UCSD-AML1 (cell line): ENCODE data around the gene AHI1.

Experiments
- DNase-seq: peaks from one replicate; lab custom pipeline; 2025; ENCODE audit not compliant: unreplicated experiment; lab: John Stamatoyannopoulos, UW

The AHI1 gene

GRCh38 chr6:135236732-135237131, 260.8 kb downstream of the AHI1 start:
- no peak for DNase-seq

DNA sequence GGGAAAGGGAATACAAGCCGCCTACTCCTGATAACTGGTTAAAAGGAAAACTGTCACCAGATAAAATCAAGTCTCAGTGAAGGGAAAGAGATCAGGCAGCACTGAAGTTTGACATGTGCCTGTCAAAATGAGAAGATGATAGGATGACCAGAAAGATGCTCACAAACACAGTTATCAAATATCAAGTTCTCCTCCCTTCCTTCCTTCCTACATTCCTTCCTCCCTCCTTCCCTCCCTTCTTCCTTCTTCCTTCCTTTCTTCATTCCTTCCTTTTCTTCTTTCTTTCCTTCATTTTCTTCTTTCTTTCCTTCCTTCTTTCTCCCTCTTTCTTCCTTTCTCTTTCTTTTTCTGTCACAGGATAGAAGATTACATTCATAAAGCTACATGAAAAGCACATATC, 261.2 kb downstream of the AHI1 start:
- DNase-seq = no peak

- no peak for DNase-seq
These were observed 261.8 kb downstream of the AHI1 start for GRCh38 chr6:135235716-135236115.

GRCh38 chr6:135234492-135234780, 263.1 kb downstream of the AHI1 start:
- no peak for DNase-seq

DNA sequence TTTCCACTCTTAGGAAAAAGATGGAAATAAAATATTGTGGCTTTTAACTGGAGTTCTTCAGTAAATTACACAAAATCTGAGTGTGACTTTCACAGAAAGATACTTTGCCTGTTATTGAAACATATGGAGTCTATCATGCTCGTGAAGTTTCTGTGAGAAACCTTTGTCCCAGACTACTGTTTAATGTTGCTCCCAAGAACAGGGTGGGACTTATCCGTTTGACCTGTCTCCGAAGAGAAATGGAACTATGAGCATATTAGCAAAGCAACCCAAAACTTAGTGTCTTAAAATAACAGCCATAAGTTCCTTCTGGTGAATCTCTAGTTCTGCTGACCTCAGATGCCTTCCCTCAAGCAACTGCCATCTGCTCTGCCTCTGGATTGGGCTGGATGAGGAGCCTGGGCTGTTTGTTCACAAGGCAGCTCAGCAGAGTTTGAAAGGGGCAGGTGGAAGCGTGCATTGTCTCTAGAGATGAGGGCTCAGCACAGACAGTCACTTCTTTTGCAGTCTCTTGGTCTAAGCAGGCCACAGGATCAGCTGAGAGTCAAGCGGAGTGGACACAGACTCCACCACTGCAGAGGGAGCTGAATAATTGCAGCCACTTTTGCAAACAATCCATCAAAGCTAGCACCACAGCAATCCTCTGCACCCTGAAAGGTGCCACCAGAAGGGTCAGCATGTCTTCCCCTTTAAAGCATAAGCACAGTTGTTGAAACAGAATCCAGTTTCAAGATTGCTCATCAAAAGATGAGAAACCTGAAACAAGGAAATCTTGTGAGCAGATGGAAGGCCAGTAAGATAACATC, 263.7 kb downstream of the AHI1 start:
- DNase-seq = no peak
